ENCODE data around the gene VTN. TPM values are rescaled to one million over a fixed set of nuclear protein-coding genes. Genes with fewer than 3 reads are reported as not detected.

Gene VTN
- total and polyA plus RNA-seq, 2 donors (not counting 1 experiment from before 2014, with no cell fraction given), result 0.17 to 3.5 TPM

DNA sequence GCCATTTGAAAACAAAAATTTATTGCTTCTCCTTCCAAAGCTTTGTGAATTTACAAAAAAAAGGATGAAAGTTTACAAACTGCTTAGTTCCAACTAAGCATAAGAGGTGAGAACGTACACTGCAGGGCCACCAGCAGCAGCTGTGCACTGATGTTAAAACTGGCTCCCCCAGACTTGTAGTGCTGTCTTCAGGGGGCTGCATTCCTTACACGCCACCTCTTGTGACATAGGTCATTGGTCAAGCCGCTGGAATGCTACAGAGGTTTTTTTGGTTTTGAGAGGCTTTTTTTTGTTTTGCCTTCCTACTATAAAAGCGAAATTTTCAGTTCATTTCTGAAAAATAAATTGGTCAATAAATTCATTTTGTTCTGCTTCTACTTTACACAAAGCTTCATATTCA is 41.8 kb downstream of the VTN start:
- no peak for TF ChIP-seq EZH2 (IDR thresholded peaks at IDR 0.05; ENCODE audit: low read length, missing control alignments)
- TF ChIP-seq, protein P1, sequence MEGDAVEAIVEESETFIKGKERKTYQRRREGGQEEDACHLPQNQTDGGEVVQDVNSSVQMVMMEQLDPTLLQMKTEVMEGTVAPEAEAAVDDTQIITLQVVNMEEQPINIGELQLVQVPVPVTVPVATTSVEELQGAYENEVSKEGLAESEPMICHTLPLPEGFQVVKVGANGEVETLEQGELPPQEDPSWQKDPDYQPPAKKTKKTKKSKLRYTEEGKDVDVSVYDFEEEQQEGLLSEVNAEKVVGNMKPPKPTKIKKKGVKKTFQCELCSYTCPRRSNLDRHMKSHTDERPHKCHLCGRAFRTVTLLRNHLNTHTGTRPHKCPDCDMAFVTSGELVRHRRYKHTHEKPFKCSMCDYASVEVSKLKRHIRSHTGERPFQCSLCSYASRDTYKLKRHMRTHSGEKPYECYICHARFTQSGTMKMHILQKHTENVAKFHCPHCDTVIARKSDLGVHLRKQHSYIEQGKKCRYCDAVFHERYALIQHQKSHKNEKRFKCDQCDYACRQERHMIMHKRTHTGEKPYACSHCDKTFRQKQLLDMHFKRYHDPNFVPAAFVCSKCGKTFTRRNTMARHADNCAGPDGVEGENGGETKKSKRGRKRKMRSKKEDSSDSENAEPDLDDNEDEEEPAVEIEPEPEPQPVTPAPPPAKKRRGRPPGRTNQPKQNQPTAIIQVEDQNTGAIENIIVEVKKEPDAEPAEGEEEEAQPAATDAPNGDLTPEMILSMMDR (conservative IDR thresholded peaks at IDR 0.05 in 1 of 2, IDR thresholded peaks at IDR 0.05 in 1 of 2; ENCODE audit: low read depth in 1 of 2, low read length in 2 of 2), result no peak
- Histone ChIP-seq H3K4me3 (replicated peaks in 1 of 4; ENCODE audit: control extremely low read depth in 1 of 4, insufficient read depth in 1 of 4, low read depth in 3 of 4, low read length in 4 of 4) (no peak overlapping the region), H3K4me2 (ENCODE audit: extremely low read depth, insufficient read depth, low read length) (no peak overlapping the region), H3K9ac (ENCODE audit: insufficient read depth, low read length) (no peak overlapping the region), H3K27ac (ENCODE audit: insufficient read depth, low read length) (no peak overlapping the region), H4K20me1 (ENCODE audit: control insufficient read depth, extremely low read depth, insufficient read depth, low read length) (no peaks in the 10 kb centered on the region), H2AFZ (ENCODE audit: low read length) (no peak overlapping the region), H3K9me3 (ENCODE audit: control insufficient read depth, insufficient read depth, low read depth, low read length) (no peaks in the 10 kb centered on the region), H3K36me3 (ENCODE audit: control insufficient read depth, insufficient read depth, low read length) (peaks cover 10% of the 10 kb centered on the region), H3K79me2 (ENCODE audit: control insufficient read depth, insufficient read depth, low read length) (peaks cover 4% of the 10 kb centered on the region), H3K4me1 (ENCODE audit: control insufficient read depth, extremely low read depth, insufficient read depth, low read length) (peaks cover 3% of the 10 kb centered on the region), H3K27me3 (ENCODE audit: control insufficient read depth, insufficient read depth, low read length) (no peaks in the 10 kb centered on the region)
- DNase-seq (ENCODE audit: low read depth in 2 of 2), result peak in 1 of 2 donors; percentile 44

DNA sequence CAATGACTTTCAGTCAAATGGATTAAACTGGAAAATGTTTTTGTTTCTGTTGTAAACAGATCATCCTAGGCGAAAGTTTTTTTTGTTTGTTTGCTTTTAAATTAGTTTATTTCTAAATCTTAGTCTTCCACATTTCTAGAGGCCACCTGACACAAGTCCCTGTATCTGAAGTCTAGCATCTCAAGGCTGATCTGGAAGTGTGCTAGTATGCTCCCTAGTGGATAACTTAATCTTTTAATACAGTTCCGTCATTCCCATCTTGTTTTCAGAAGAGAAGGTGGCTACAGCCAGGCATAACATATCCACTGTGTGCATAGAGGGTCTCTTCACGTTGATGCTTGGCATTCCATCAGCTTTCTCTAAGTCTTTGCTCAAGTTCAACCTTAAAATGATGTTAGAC is 42.4 kb downstream of the VTN start:
- no peak overlapping the region for H3K4me2 ChIP-seq (ENCODE audit: extremely low read depth, insufficient read depth, low read length)
- no peak overlapping the region for H2AFZ ChIP-seq (ENCODE audit: low read length)
- TF ChIP-seq, protein P1 (conservative IDR thresholded peaks at IDR 0.05 in 1 of 2, IDR thresholded peaks at IDR 0.05 in 1 of 2; ENCODE audit: low read depth in 1 of 2, low read length in 2 of 2), result peak in 1 of 2 donors; percentile 14
- TF ChIP-seq EZH2 (IDR thresholded peaks at IDR 0.05; ENCODE audit: low read length, missing control alignments), result no peak
- H3K9ac ChIP-seq (ENCODE audit: insufficient read depth, low read length), result no peak overlapping the region
- H3K79me2 ChIP-seq (ENCODE audit: control insufficient read depth, insufficient read depth, low read length), result peaks cover 3% of the 10 kb centered on the region
- H3K4me1 ChIP-seq (ENCODE audit: control insufficient read depth, extremely low read depth, insufficient read depth, low read length), result peaks cover 3% of the 10 kb centered on the region
- no peak overlapping the region for H3K4me3 ChIP-seq (replicated peaks in 1 of 4; ENCODE audit: control extremely low read depth in 1 of 4, insufficient read depth in 1 of 4, low read depth in 3 of 4, low read length in 4 of 4)
- no peaks in the 10 kb centered on the region for H3K27me3 ChIP-seq (ENCODE audit: control insufficient read depth, insufficient read depth, low read length)
- no peaks in the 10 kb centered on the region for H3K9me3 ChIP-seq (ENCODE audit: control insufficient read depth, insufficient read depth, low read depth, low read length)
- peak in 1 of 2 donors; percentile 49 for DNase-seq (ENCODE audit: low read depth in 2 of 2)
- H4K20me1 ChIP-seq (ENCODE audit: control insufficient read depth, extremely low read depth, insufficient read depth, low read length), result no peaks in the 10 kb centered on the region
- H3K27ac ChIP-seq (ENCODE audit: insufficient read depth, low read length), result no peak overlapping the region
- peaks cover 10% of the 10 kb centered on the region for H3K36me3 ChIP-seq (ENCODE audit: control insufficient read depth, insufficient read depth, low read length)

GRCh38 chr17:28327031-28327607 is 43.0 kb downstream of the VTN start:
- Histone ChIP-seq H4K20me1 (ENCODE audit: control insufficient read depth, extremely low read depth, insufficient read depth, low read length) (no peaks in the 10 kb centered on the region), H3K9me3 (ENCODE audit: control insufficient read depth, insufficient read depth, low read depth, low read length) (no peaks in the 10 kb centered on the region), H3K9ac (ENCODE audit: insufficient read depth, low read length) (no peak overlapping the region), H3K4me3 (replicated peaks in 1 of 4; ENCODE audit: control extremely low read depth in 1 of 4, insufficient read depth in 1 of 4, low read depth in 3 of 4, low read length in 4 of 4) (no peak overlapping the region), H3K79me2 (ENCODE audit: control insufficient read depth, insufficient read depth, low read length) (peaks cover 3% of the 10 kb centered on the region), H2AFZ (ENCODE audit: low read length) (no peak overlapping the region), H3K27me3 (ENCODE audit: control insufficient read depth, insufficient read depth, low read length) (no peaks in the 10 kb centered on the region), H3K4me1 (ENCODE audit: control insufficient read depth, extremely low read depth, insufficient read depth, low read length) (peaks cover 3% of the 10 kb centered on the region), H3K4me2 (ENCODE audit: extremely low read depth, insufficient read depth, low read length) (no peak overlapping the region), H3K27ac (ENCODE audit: insufficient read depth, low read length) (no peak overlapping the region), H3K36me3 (ENCODE audit: control insufficient read depth, insufficient read depth, low read length) (peaks cover 10% of the 10 kb centered on the region)
- DNase-seq (ENCODE audit: low read depth in 2 of 2), result no peak
- no peak for TF ChIP-seq EZH2 (IDR thresholded peaks at IDR 0.05; ENCODE audit: low read length, missing control alignments)
- TF ChIP-seq, protein P1 (conservative IDR thresholded peaks at IDR 0.05 in 1 of 2, IDR thresholded peaks at IDR 0.05 in 1 of 2; ENCODE audit: low read depth in 1 of 2, low read length in 2 of 2), result no peak

All from fibroblast of lung (primary cell).